CD4-positive, alpha-beta T cell (primary cell): ENCODE results near the gene SAA1. TPM values are rescaled to one million over a fixed set of nuclear protein-coding genes. Genes with fewer than 3 reads are reported as not detected.
"Not testable (repeated sequence)": the region's sequence is repeated elsewhere in the genome, so short reads cannot be mapped to it uniquely, and the experiment has no call there.

Experiments used
- ATAC-seq: fragments of 200-7000 bp; cut with Tn5 transposase; one replicate; pipeline ENCODE4 v1.10.0; 2022; ENCODE audit warnings: mild to moderate bottlenecking; ENCODE audit not compliant: poor library complexity
- CTCF ChIA-PET: fragments of 350-600 bp; sonication (Branson Sonifier 250); formaldehyde crosslinking; loops from one replicate; lab custom pipeline; 2021; ENCODE audit warnings: antibody characterized with exemption, inconsistent platforms; lab: Charles Lee
- POLR2A ChIA-PET: fragments of 350-600 bp; sonication (Branson Sonifier 250); formaldehyde crosslinking; loops from one replicate; lab custom pipeline; 2021; ENCODE audit warnings: antibody characterized with exemption, inconsistent platforms; lab: Charles Lee
- DNase-seq, 14 experiments: peaks; one replicate each; pipeline ENCODE4 v3.0.0-alpha.2; 2013 to 2020; ENCODE audit warnings: mixed read lengths in 2 of 14
- H3K27ac ChIP-seq, 2 donors: one replicate each; pipeline versions ENCODE4 v1.5.1 to v1.7.0; 2013; ENCODE audit warnings: low read length in 2 of 2, low read depth in 1 of 2, mild to moderate bottlenecking in 1 of 2
- H3K27me3 ChIP-seq, 2 experiments: 1 replicate in 1 of 2; 2 replicates in 1 of 2; pipeline versions ENCODE4 v1.6.1 to v1.7.0; 2013; ENCODE audit warnings: low read length in 2 of 2, control low read depth in 1 of 2, mild to moderate bottlenecking in 1 of 2, moderate library complexity in 1 of 2; ENCODE audit not compliant: insufficient read depth in 2 of 2, control insufficient read depth in 1 of 2
- H3K36me3 ChIP-seq: one replicate; pipeline ENCODE4 v1.6.1; 2013; ENCODE audit warnings: low read length, control low read depth; ENCODE audit not compliant: insufficient read depth
- H3K4me1 ChIP-seq: one replicate; pipeline ENCODE4 v1.6.1; 2013; ENCODE audit warnings: low read length, control low read depth; ENCODE audit not compliant: insufficient read depth
- H3K4me3 ChIP-seq: one replicate; pipeline ENCODE4 v1.5.1; 2013; ENCODE audit warnings: mild to moderate bottlenecking, low read length, moderate library complexity
- H3K9me3 ChIP-seq, 2 experiments: 1 replicate in 1 of 2; 2 replicates in 1 of 2; pipeline versions ENCODE4 v1.6.1 to v1.7.0; 2013; ENCODE audit warnings: low read length in 2 of 2, mild to moderate bottlenecking in 2 of 2, control low read depth in 1 of 2, moderate library complexity in 1 of 2; ENCODE audit not compliant: control insufficient read depth in 1 of 2, insufficient read depth in 1 of 2
- H3K27ac Mint-ChIP-seq: one replicate; pipeline ENCODE4 v1.8.0; 2020; ENCODE audit warnings: mixed read lengths
- H3K27me3 Mint-ChIP-seq: one replicate; pipeline ENCODE4 v1.8.0; 2021; ENCODE audit warnings: mixed read lengths
- H3K36me3 Mint-ChIP-seq: one replicate; pipeline ENCODE4 v1.8.0; 2021; ENCODE audit warnings: low read depth, mixed read lengths
- H3K4me1 Mint-ChIP-seq: one replicate; pipeline ENCODE4 v1.8.0; 2021; ENCODE audit warnings: low read depth, mixed read lengths
- H3K4me3 Mint-ChIP-seq: one replicate; pipeline ENCODE4 v1.8.0; 2020; ENCODE audit warnings: mild to moderate bottlenecking, mixed read lengths
- H3K9me3 Mint-ChIP-seq: one replicate; pipeline ENCODE4 v1.8.0; 2020; ENCODE audit warnings: mixed read lengths
- intact Hi-C, 2 experiments: fragments of 100-400 bp; cut with DNase I in 1 of 2; cut with micrococcal nuclease in 1 of 2; formaldehyde crosslinking; loops; one replicate each; pipeline versions ENCODE4 v1.15.1 to v1.9.0; 2023 to 2025; cut with DNase I, micrococcal nuclease
- total RNA-seq, 174 experiments: library from RNA in 2 of 174; stranded (reverse) in 2 of 174; gene quantifications; one replicate each; pipeline ENCODE4 v1.2.3 and lab custom pipeline; 2021 to 2026
- TF ChIP-seq, protein P1 (sequence below): fragments of 200-600 bp; IDR thresholded peaks from one replicate; pipeline ENCODE4 v1.8.0; 2022; ENCODE audit warnings: antibody characterized with exemption, mild to moderate bottlenecking

Gene SAA1
- total RNA-seq, 2 experiments from 2014 or later: not detected

GRCh38 chr11:18245396-18245795, 20.7 kb upstream of the SAA1 start:
- TF ChIP-seq, protein P1, sequence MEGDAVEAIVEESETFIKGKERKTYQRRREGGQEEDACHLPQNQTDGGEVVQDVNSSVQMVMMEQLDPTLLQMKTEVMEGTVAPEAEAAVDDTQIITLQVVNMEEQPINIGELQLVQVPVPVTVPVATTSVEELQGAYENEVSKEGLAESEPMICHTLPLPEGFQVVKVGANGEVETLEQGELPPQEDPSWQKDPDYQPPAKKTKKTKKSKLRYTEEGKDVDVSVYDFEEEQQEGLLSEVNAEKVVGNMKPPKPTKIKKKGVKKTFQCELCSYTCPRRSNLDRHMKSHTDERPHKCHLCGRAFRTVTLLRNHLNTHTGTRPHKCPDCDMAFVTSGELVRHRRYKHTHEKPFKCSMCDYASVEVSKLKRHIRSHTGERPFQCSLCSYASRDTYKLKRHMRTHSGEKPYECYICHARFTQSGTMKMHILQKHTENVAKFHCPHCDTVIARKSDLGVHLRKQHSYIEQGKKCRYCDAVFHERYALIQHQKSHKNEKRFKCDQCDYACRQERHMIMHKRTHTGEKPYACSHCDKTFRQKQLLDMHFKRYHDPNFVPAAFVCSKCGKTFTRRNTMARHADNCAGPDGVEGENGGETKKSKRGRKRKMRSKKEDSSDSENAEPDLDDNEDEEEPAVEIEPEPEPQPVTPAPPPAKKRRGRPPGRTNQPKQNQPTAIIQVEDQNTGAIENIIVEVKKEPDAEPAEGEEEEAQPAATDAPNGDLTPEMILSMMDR: no peak
- no peak overlapping the region for H3K4me3 Mint-ChIP-seq
- peaks cover 14% of the 10 kb centered on the region for H3K4me1 ChIP-seq
- peaks cover 13% of the 10 kb centered on the region for H3K4me1 Mint-ChIP-seq
- CTCF ChIA-PET: no interaction called here
- no peak overlapping the region for H3K27ac Mint-ChIP-seq
- H3K36me3 Mint-ChIP-seq: no peaks in the 10 kb centered on the region
- intact Hi-C loops: no loop called here
- DNase-seq: no peak
- no peaks in the 10 kb centered on the region for H3K27me3 ChIP-seq
- H3K9me3 ChIP-seq: no peaks in the 10 kb centered on the region
- H3K27ac ChIP-seq: no peak overlapping the region
- H3K36me3 ChIP-seq: no peaks in the 10 kb centered on the region
- POLR2A ChIA-PET: no interaction called here
- no peak overlapping the region for H3K4me3 ChIP-seq
- peaks cover 4% of the 10 kb centered on the region for H3K27me3 Mint-ChIP-seq
- no peak for ATAC-seq
- H3K9me3 Mint-ChIP-seq: no peaks in the 10 kb centered on the region

GRCh38 chr11:18246379-18247190, 19.5 kb upstream of the SAA1 start:
- H3K36me3 ChIP-seq, H3K9me3 ChIP-seq, H3K9me3 Mint-ChIP-seq, POLR2A ChIA-PET, H3K27me3 Mint-ChIP-seq, H3K36me3 Mint-ChIP-seq, CTCF ChIA-PET, H3K27me3 ChIP-seq: not testable (repeated sequence)
- Mint-ChIP-seq H3K4me3 (peak overlapping the region; percentile 74), H3K4me1 (peaks cover 13% of the 10 kb centered on the region), H3K27ac (peak overlapping the region; percentile 63)
- Histone ChIP-seq H3K4me3 (peak overlapping the region; percentile 39), H3K4me1 (peaks cover 14% of the 10 kb centered on the region), H3K27ac (peak overlapping the region in 1 of 2 donors; percentile 24)
- peak; percentile 69 for ATAC-seq
- intact Hi-C loops: loop anchor here (1.0 to 2.0 kb wide), 2 partner anchors 19 to 22 kb away; no protein-coding TSS in a partner anchor
- DNase-seq: peak in 4 of 14 experiments; percentile 20 to 70 (median 46)

DNA sequence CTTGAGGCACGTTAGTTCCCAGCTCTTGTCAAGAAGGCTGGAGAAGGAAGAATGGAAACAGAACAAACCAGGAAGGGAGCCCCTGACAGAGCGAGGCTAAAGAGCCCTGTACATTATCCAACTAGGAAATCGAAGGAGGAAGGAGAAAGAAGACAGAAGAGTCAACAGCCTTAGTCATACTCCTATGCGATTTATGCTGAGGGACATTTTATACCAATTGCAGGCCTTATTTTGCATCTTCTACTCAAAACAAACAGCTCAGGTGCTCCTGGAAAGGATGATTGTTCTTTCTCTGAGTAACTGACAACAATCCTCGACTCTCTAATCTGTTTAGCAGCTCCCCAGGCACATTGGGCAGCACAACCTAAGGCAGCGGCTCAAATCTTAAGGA, 18.9 kb upstream of the SAA1 start:
- CTCF ChIA-PET: not testable (repeated sequence)

GRCh38 chr11:18248561-18248960, 17.5 kb upstream of the SAA1 start, which contains the start of gene SAA2:
Gene SAA2, minus strand, starts transcription at chr11:18248668. Its CDS starts 657 bp downstream, at chr11:18248011.
- no peak within 1 kb of the TSS for H3K27ac ChIP-seq
- no peak for ATAC-seq
- H3K4me3 ChIP-seq: no peak within 1 kb of the TSS
- no peaks in the 10 kb centered on the region for H3K27me3 ChIP-seq
- Mint-ChIP-seq H3K9me3 (no peaks in the 10 kb centered on the region), H3K4me3 (no peak within 1 kb of the TSS), H3K27ac (no peak within 1 kb of the TSS), H3K27me3 (no peaks in the 10 kb centered on the region), H3K4me1 (peaks cover 13% of the 10 kb centered on the region), H3K36me3 (no peaks in the 10 kb centered on the region)
- CTCF ChIA-PET: no interaction called here
- TF ChIP-seq, protein P1: no peak
- POLR2A ChIA-PET: interaction anchor here (1.1 kb wide), 1 partner anchor 278 kb away, joined by 3 read pairs; the partner anchor contains the start of gene TSG101
- H3K9me3 ChIP-seq: no peaks in the 10 kb centered on the region
- intact Hi-C loops: no loop called here
- DNase-seq: no peak
- peaks cover 14% of the 10 kb centered on the region for H3K4me1 ChIP-seq
- no peaks in the 10 kb centered on the region for H3K36me3 ChIP-seq

More for the DNA sequence above, 18.9 kb upstream of the SAA1 start:
- H3K27ac Mint-ChIP-seq, H3K27ac ChIP-seq, H3K9me3 ChIP-seq, H3K36me3 Mint-ChIP-seq, DNase-seq, H3K9me3 Mint-ChIP-seq, H3K36me3 ChIP-seq, ATAC-seq, H3K27me3 ChIP-seq, H3K27me3 Mint-ChIP-seq, H3K4me3 ChIP-seq, POLR2A ChIA-PET: not testable (repeated sequence)
- Mint-ChIP-seq H3K4me1 (peaks cover 13% of the 10 kb centered on the region), H3K4me3 (peak overlapping the region; percentile 74)
- H3K4me1 ChIP-seq: peaks cover 14% of the 10 kb centered on the region
- intact Hi-C loops: loop anchor here (1.0 to 2.0 kb wide), 2 partner anchors 18 to 22 kb away; no protein-coding TSS in a partner anchor
